HG03039 (cell line): ENCODE data around the gene FAT3.

Source experiments
- ATAC-seq: cut with Tn5 transposase; IDR thresholded peaks from one replicate; pipeline ENCODE4 v1.9.1; 2021; ENCODE audit warnings: mild to moderate bottlenecking, moderate library complexity; ENCODE audit not compliant: unreplicated experiment

FAT3 gene

DNA sequence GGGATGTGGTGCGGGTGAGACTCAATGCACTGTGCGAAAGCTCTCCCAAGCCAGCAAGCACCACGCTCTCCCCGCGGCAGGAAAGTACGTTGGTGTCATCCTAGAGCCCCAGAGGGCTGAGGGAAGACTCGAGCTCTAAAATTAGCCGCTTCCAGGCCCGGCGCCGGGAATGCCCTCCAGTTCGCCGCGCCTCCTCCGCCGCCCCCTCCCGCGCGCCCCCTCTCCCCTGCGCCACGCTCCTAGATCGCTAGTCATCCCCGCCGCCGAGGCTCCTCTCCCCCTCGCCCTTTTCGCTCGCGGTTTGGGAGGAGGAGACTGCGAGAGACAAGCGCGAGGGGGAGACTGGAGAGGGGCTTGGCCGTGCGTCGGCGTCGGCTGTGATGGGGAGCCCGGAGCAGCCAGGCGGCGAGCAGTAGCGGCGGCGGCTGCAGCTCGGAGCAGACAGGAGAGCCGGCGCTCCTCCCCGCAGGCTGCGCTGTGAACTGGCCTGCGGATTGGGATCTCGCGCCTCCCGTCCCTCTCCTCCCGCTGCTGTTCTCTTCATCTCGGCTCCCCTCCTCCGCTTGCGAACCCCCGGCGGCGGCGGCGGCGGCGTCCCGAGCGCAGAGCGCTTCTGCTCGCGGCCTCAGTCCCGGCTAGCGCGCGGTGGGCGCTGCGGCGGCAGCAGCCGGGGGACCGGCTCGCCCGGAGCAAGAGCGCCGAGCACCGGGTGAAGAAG lies at the start of gene FAT3:
Gene FAT3, plus strand, starts transcription at position 412 of the 718 bp plus-strand sequence. CDS start 127,295 bp downstream, outside the sequence.
- no peak for ATAC-seq

DNA sequence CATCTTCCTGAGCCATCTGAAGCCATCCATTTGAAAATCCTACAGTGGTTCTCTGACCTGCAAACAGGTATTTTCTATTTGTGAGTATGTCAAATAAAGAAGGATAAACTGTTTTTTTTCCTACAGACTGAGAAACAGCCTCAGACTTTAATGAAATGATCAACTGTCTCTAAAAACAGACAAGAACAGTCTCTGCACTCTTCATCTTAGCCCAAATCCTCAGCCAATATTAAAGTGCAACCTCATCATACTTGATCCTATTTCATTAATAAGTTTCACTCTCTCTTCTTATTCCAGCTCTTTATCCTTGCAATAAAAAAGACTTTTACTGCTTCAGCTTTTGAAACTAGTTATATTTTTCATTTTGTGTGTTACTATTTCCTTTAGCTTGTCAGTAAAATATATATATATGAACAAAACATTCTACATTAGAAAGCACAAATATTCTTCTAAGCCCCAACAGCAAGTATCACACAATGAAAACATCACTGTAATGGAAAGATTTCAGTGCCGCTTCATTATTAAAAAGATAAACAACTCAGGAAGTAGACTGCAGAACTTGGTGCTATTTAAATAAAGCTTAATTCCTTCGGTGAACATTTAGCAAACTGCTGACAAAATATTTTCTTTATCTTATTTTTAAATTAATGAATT lies 45.5 kb upstream of the FAT3 start:
- ATAC-seq = no peak

DNA sequence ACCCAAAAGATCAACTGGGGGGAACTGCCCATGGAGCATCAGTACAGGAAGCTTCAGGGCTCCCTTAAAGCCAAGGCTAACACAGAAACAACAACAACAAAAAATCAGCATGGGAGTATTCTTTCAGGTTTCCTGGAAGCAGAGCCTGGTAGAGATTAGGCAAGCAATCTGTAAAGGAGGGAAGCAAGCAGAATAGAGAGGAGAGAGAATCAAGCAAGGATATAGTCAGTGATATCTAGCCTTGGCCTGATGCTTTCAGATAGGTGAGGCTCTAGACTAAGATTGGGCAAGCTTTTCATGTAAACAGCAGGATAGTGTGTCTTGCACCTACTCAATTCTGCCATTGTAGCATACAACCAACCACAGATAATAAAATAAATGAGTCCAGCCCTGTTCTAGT lies 44.4 kb upstream of the FAT3 start:
- ATAC-seq = no peak

DNA sequence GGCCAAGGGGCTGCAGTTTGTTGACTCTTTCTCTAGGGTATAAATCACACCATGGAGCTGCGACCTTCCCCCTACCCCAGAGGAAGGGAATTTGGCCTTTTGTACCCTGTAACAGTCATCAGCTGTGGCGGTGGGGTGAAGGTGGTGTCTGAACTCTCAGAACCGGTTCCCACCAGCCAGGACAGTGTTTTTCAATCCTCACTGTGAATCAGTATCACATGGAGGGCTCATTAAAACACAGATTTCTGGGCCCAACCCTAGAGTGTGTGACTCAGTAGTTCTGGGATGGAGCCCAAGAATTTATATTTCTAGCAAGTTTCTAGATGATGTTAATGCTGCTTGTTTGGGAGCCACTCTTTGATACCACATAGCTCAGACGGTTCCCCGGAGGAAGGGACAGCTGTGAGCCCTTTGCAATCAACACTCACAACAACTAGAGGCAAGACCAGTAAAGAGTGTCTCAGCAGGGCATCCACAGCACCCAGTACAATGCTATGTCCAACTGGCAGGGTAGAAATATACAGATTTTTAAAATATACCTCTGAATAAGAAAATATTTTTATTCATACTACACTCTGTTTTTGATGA lies 43.9 kb upstream of the FAT3 start:
- no peak for ATAC-seq

DNA sequence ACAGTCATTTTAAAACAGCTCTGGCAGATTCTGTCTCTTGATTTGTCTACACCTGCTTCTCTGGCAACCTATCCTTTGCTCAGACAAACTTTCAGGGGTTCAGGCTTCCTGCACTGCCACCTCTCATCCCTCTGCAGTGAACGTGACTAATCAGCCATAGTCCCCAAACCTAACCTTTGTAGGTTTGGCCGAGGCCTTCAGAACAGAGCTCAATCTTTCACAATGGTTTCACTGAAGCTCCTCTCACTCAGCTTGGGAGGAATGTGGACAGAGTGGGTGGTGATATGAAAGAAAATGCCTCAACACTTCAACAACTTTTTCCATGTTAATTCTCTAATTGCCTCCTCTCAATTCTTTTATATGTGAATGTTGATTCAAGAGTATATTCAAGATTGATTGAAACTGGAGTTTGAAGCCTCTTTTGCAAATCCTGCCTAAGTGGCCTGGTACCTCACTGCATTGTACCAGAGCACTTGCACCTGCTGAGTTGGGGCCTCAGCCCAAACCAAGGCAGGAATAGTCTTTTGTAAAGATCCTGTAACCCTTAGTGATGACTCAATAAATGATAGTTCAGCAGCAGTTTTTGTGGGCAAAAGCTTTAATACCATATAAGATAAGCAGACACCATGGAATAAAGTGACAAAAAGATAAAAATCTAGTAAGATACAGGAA lies 33.9 kb upstream of the FAT3 start:
- ATAC-seq = no peak

DNA sequence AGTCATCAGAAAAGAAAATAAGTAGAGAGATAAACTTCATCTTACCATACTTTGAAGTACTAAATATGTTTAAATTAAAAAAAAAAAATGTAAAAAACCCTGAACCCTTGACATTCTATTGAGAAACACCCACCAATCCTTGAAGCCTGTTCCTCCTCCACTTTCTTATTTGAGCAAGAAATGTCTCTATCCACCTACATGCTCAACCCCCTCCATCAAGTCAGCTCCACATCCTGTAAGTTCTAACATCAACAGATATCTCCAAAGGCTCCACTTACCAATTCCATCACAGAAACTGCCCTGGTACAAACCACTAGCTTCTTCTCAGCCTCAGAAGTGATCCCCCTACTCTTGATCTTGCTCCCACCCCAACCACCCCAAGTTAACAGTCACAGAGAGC lies 32.5 kb upstream of the FAT3 start:
- ATAC-seq = no peak

DNA sequence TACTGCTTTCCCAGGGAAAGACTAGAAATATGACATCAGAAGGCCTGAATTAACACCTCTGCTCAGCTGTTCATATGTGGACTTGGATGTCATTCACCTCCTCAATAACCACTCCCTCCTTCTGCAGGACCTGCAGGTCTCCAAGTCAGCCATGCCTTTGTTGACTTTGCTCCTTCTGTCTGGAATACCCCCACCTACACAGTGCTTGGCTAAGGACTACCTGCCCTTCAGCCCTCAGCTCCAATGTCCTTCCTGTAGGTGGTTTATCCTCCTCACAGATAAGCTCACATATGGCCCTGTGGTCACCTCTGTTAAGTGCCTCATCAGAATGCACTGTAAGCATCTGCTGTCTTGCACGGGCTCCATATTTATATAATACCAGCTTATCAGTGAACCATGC lies 26.4 kb upstream of the FAT3 start:
- no peak for ATAC-seq

DNA sequence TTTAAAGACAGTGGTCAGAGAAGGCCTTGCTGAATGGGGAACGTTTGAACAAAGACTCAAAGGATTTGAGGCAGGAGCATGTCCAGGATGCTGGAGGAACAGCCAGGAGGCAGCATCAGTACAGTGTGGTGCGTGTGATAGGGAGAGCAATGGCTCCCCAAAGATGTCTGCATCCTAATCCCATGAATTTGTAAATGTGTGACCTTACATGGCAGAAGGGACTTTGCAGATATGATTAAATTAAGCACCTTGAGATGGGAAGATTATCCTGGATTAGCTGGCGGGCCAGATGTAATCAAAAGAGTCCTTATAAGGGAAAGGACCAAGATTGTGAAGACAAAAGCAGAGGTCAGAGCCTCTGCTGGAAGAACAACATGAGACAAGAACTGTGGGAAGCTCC lies 24.6 kb upstream of the FAT3 start:
- ATAC-seq = no peak

DNA sequence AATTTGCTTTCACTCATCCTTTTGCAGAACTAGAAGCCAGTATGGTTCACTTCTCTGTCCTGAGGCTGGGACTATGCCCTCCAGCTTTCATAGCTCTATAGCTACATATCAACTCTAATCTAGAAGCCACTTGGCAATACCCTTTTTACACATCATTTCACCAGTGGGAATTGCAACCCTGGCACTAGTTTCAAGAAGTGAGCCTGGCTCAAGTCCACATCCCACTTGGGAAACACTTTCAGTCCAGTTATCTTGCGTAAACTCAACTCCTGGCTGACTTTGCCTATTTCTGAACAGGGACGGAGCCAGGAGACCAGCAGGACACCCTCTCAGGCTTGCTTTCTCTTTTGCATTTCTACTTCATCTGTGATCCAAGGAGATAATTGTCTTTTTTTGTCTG lies 19.9 kb upstream of the FAT3 start:
- no peak for ATAC-seq

DNA sequence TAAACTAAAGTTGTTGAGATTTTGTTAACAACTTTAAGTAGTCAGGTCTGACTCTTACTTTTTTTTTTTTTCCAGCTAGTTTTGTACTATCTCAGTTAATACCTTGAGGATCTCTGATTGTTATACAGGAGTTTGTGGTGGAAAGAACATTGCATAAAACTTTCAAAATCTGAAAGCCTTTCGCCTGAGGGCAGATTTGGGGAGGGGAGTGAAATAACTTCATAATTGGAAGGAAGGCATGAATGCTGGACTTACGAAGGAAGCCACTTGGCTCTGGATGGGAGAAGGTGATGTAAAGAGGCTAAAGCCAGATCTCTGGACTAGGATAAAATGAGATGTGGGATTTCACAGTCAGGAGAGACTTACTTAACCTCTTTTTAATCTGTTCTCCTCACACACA lies 18.2 kb upstream of the FAT3 start:
- no peak for ATAC-seq

DNA sequence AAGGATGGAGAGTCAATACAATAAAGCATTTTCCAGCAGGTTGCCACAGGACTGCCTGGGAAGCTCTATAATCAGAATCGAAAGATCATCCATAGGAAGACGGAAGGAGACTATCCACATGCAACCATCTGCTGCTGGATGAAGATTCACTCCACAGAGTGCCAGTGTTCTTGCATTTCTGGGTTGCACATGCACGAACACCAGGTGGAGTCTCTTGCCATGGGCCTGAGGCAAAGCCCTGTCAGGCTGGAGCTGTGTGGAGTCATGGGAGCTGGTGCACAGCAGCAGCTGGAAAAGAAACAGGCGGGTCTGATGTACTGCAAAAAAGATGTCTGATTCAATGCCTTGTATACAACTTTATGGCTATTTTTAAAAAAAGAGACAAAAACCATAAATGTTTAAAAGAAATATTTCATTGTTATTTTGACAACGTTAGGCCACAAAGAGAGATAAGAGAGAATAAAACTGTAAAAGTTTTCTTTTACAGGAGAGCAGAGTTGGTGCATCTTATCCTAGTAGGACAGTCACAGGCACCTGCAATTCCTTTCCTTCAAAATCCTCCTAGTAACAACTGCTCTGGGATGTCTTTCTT lies 12.9 kb upstream of the FAT3 start:
- no peak for ATAC-seq

DNA sequence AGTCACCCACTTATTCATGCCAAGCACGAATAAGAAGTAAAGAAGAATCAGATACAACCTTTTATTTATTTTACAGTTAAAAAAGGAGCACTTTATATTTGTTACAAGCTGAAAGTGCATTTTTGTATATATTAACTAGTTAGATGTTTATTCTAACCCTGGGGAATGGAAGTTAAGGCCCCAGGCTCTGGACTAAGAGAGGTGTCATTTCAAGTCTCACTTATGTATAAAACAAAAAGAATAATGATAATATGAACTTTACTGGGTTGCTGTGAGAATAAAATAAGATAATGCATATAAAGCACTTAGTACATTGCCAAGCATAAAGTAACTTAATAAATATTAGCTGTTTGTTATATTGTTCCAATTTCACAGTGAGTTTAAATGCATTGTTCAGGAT lies 12.1 kb upstream of the FAT3 start:
- no peak for ATAC-seq

DNA sequence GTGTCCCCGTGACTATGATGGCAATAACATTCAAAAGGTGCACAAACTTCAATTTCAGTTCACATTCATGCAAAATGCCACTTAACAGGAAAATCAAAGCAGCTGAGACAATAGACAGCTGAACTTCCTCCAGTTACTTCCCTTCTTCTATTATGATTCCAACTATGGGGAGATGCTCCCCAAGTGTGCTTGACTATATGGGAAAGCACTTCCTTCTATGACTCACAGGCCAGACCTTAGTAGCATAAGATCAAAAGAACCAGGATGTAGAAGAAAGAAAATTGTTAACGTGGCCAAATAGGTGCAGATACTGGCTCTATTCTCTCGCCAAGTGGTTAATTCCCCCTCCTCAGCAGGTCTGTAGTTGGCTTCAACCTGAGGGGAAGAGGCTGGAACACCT lies 7.8 kb upstream of the FAT3 start:
- no peak for ATAC-seq

DNA sequence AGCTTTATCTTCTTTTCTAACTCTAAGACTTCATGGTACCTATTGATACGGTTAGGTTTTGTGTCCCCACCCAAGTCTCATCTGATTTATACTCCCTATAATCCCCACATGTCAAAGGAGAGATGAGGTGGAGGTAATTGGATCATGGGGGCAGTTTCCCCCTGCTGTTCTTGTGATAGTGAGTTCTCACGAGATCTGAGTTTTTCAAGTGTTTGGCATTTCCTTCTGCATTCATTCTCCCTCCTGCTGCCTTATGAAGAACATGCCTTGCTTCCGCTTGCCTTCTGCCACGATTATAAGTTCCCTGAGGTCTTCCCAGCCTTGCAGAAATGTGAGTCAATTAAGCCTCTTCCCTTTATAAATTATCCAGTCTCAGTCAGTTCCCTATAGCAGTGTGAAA lies 5.1 kb upstream of the FAT3 start:
- no peak for ATAC-seq

DNA sequence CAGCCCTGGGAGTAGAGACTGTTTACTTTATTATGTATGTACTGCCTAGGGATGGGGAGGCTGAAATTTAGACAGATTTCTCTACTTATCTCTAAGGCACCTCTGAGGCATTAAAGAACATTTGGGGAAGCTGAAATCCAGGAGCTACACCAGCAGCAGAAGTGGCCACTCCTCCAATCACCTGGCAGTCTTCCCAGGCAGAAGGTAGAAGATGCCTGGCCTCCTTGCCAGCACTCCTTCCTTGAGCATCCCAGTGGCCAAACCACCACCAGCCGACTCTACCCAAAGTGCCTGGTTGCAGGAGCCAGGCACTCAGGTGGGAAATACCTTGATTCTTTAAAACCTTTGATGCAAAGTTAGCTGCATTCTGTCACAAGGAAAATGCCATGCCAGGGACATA lies 1.9 kb upstream of the FAT3 start:
- ATAC-seq = no peak

DNA sequence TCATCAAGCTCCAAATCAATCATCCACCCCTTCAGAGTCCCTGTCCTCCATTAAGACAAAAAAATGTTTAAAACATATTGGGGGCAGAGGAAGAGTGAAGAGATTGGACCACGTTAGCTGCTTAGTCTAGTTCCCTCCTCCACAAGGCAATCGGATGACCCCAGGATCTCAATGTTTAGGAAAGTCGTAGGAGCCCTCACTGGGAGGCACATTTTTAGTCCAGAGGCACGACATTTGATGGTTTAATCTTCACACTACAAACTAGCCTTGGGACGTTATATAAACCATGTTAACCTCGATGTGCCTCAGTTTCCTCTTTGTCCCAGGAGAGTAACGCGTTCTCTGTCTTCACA lies 588 bp upstream of the FAT3 start:
- no peak for ATAC-seq

DNA sequence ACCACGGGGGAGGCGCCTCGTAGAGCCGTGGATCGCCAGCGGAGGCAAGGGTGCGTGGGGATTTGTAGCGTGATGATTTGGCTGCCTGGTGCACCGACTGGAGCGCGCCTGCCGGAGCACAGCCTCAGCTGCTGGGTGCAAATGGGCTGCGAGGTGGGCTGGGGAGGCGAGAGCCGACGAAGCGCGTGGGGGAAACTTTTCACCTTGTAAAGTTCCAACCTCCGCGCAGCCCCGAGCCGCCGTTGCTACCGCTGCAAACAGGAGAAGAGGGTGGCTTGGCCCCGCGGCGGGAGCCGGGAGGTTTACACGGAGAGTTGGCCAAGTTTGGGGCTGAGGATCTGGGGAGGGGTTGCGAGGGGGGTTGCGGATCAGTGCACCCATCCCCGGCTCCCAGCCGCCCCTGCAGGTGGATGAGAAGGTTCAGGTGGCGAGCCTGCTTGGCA lies 528 bp downstream of the FAT3 start:
- no peak for ATAC-seq

DNA sequence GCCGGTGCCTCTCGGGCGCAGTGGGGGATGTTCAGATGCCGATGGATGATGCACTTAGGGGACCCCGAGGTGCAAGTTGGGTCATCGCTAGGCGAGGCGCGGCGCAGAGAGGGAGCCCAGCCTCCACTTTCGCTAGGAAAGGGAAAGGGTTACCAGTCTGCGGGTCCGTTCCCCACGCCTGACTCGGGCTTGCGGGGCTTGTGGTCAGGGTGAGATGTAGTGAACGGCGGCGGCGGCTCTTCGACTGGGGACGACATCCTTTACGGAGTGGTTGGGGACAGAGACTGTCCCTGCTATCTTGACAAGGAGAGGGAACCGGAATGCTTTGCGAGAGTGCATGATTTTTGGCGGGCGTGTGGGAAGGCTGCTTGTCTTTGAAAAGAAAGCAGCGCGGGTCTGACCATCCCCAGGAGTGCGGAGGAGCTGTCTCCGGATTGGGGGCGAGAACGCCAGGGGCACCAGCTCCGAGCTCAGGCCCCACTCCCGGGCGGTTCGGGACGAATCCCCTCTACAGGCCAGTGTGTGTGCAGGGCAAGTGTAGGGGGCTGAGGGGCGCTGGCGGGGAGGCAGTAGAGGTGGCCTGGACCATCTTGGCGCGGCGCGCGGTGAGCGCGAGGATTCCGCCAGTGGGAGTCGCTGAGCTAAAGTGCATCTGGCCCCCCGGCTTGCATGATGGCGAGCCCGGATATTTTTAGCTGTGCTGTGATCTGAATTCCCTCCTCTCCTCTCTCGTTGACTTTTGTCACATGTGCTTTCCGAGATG lies 1.1 kb downstream of the FAT3 start:
- no peak for ATAC-seq

DNA sequence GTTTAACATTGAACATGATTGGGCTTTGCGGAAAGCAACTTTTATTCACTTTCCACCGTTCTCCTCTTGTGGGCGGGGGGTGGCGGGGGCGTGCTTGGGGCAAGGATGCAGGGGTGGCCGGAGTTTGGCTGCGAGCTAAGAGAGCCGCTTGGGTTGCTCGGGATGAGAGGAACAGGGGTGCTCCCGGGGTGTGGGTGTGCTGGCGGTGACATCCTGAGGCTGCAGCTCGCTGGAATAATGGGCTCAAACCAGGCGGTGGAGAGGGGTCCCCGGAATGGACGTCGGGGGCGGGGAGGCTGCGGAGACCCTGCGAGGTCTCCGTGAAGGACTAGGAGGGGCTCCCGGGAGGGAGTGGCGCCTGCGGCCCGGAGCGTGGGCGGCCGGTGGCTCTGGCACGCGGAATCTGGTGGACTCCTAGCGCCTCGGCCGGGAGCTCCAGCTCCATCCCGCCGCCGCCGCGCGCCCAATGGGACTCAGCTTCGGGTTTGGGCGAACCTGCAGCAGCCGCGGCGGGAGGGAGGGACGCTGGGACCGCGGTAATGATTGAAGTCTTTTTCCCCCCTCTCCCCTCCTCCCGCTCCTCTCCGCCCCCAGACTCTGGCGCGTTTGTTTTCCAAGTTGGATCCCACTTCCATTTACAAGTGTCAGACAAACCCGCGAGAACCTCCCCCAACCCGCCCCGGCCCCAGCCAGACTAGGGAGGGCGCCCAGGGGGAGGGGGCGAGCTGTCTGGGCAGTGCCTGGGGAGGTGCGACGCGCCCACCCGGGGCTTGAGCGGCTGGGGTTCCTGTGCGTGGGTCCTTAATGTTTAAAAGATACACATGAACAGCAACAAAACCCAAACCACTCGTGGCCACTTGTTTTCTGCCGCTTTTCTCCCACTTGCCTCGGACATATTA lies 2.0 kb downstream of the FAT3 start:
- ATAC-seq = no peak
